Measurements from ENCODE around the gene REEP1. TPM values are rescaled to one million over a fixed set of nuclear protein-coding genes. Genes with fewer than 3 reads are reported as not detected.

The REEP1 gene
- total and polyA plus RNA-seq, 2 of the 8 experiments (the other 6 are each of a cell fraction or from before 2014, with no cell fraction given): 0.74 to 1.5 TPM

GRCh38 chr2:86296947-86297346 is 40.5 kb downstream of the REEP1 start:
- Histone ChIP-seq H2AK5ac (ENCODE audit: low read depth, low read length) (no peak overlapping the region), H3K14ac (ENCODE audit: insufficient read length) (no peak overlapping the region), H3K23ac (ENCODE audit: insufficient read length) (no peak overlapping the region), H4K20me1 (replicated peaks in 1 of 2; ENCODE audit: control insufficient read depth in 1 of 2, insufficient read depth in 2 of 2, low read length in 2 of 2) (no peaks in the 10 kb centered on the region), H3K4me2 (ENCODE audit: insufficient read depth in 1 of 2, low read depth in 2 of 2, low read length in 2 of 2) (no peak overlapping the region), H3K27ac (ENCODE audit: low read depth, low read length) (no peak overlapping the region), H2BK15ac (ENCODE audit: low read length) (peak overlapping the region; percentile 8; the same call in 1 of the 2 replicates), H3K4ac (replicated peaks; ENCODE audit: insufficient read length, low read depth, low read length) (no peak overlapping the region), H3K36me3 (ENCODE audit: control insufficient read depth in 2 of 4, insufficient read depth in 4 of 4, low read length in 3 of 4) (no peaks in the 10 kb centered on the region; a peak in 1 of 8 replicates), H3K23me2 (ENCODE audit: low read depth, low read length) (no peaks in the 10 kb centered on the region), H2BK12ac (ENCODE audit: low read depth, low read length) (no peak overlapping the region), H2BK120ac (replicated peaks; ENCODE audit: low read depth, low read length) (no peak overlapping the region), H3K79me2 (ENCODE audit: control insufficient read depth in 1 of 2, insufficient read depth in 2 of 2, low read length in 2 of 2) (no peaks in the 10 kb centered on the region), H3K27me3 (replicated peaks in 1 of 4; ENCODE audit: control insufficient read depth in 3 of 4, extremely low read depth in 1 of 4, insufficient read depth in 3 of 4, low read length in 3 of 4) (no peaks in the 10 kb centered on the region), H4K5ac (ENCODE audit: insufficient read length, low read depth, low read length) (no peak overlapping the region), H3K18ac (ENCODE audit: extremely low read depth, low read length) (no peak overlapping the region), H2BK20ac (ENCODE audit: low read length) (no peak overlapping the region), H2BK5ac (ENCODE audit: low read depth, low read length) (no peak overlapping the region), H4K8ac (ENCODE audit: extremely low read depth, insufficient read depth, low read length) (no peak overlapping the region), H4K91ac (replicated peaks; ENCODE audit: insufficient read length, low read length) (no peak overlapping the region), H3K9ac (replicated peaks in 1 of 4; ENCODE audit: extremely low read depth in 1 of 4, low read depth in 3 of 4, low read length in 3 of 4) (no peak overlapping the region), H2AFZ (ENCODE audit: low read length) (no peak overlapping the region), H3K4me3 (ENCODE audit: extremely low read depth in 1 of 4, insufficient read depth in 2 of 4, low read depth in 3 of 4, low read length in 4 of 4) (no peak overlapping the region), H3K4me1 (replicated peaks in 1 of 4; ENCODE audit: control insufficient read depth in 3 of 4, insufficient read depth in 4 of 4, low read length in 3 of 4) (no peaks in the 10 kb centered on the region), H3K56ac (replicated peaks; ENCODE audit: insufficient read length, low read depth, low read length) (no peak overlapping the region), H3K9me3 (ENCODE audit: insufficient read depth in 2 of 2, low read depth in 1 of 2, low read length in 1 of 2) (no peaks in the 10 kb centered on the region; a peak in 1 of 4 replicates), H3K79me1 (ENCODE audit: low read depth, low read length) (no peaks in the 10 kb centered on the region)
- ChIA-PET CTCF (ENCODE audit: partially characterized antibody) (interaction anchor here (0.6 to 7.1 kb wide), 14 partner anchors 11 to 277 kb away, joined by 3 to 65 read pairs (median 6); no protein-coding TSS in a partner anchor), POLR2A (ENCODE audit: partially characterized antibody) (no interaction called here)
- TF ChIP-seq BCL11A (IDR thresholded peaks at IDR 0.05; ENCODE audit: low read depth in 2 of 2, low read length in 2 of 2) (no peak), NANOG (IDR thresholded peaks at IDR 0.05; ENCODE audit: insufficient read depth, low read depth, low read length, poor library complexity, severe bottlenecking) (no peak), JUN (IDR thresholded peaks at IDR 0.05; ENCODE audit: low read depth, low read length) (no peak), CBX5 (IDR thresholded peaks at IDR 0.05; ENCODE audit: low read depth, low read length) (no peak), CHD1 (IDR thresholded peaks at IDR 0.05; ENCODE audit: low read depth, low read length) (no peak), GABPA (IDR thresholded peaks at IDR 0.05; ENCODE audit: borderline replicate concordance, insufficient read depth, low read length) (no peak), HDAC6 (IDR thresholded peaks at IDR 0.05; ENCODE audit: low read depth, low read length) (no peak)
- WGBS, 2 experiments (ENCODE audit: extremely low coverage in 1 of 2, insufficient coverage in 1 of 2, insufficient read length in 1 of 2, insufficient replicate concordance in 2 of 2, low coverage in 1 of 2, low lambda C conversion rate in 2 of 2, missing lambda C conversion rate in 1 of 2): 79% methylated on average over 6 of the region's 6 CpGs; no CpG with 5 or more reads in 1 of the 2 experiments
- no peak for FAIRE-seq
- no peak for DNase-seq (ENCODE audit: low read depth in 1 of 2, low spot score in 2 of 2)

Measured in H1 (cell line).